GM18502 (cell line): ENCODE data around the gene SLC22A23.

ENCODE experiments used
- ATAC-seq: cut with Tn5 transposase; IDR thresholded peaks from one replicate; pipeline ENCODE4 v1.9.1; 2021; ENCODE audit warnings: mild to moderate bottlenecking; ENCODE audit not compliant: unreplicated experiment, poor library complexity

Gene SLC22A23

DNA sequence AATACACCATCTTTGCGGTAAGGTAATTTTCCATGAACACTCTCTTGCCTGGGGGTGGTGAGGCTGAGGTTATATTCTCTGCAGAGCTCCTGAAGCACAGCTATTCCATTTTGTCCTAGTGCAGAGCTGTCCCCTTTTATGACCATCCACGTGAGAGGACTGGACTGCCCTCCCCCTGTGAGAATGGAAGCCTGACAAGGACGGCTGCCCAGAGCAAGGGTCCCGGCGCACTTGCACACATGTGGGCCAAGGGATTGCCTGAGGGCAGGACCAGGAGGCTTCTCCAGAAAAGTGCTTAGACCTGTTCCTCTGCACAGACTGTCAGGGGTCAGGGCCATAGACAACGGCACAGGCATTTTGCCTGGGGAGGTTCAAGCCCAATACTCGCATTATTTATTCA lies 48.2 kb downstream of the SLC22A23 start:
- no peak for ATAC-seq

DNA sequence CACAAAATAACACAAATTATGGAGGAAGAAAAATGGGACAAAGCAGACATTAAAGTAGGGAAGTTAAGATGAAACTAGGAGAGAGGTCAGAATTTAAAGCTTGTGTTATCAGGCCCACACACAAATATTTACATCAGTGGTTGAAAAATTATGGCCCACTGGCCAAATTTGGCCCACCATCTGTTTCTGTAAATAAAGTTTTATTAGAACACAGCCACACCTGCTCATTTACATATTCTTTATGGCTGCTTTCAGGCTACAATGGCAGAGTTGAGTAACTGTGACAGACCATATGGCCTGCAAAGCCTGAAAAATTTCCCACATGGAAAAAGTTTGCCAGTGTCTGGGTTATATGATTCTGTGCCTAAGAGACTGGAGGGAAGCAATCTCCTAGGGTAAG lies 49.0 kb downstream of the SLC22A23 start:
- ATAC-seq: no peak

DNA sequence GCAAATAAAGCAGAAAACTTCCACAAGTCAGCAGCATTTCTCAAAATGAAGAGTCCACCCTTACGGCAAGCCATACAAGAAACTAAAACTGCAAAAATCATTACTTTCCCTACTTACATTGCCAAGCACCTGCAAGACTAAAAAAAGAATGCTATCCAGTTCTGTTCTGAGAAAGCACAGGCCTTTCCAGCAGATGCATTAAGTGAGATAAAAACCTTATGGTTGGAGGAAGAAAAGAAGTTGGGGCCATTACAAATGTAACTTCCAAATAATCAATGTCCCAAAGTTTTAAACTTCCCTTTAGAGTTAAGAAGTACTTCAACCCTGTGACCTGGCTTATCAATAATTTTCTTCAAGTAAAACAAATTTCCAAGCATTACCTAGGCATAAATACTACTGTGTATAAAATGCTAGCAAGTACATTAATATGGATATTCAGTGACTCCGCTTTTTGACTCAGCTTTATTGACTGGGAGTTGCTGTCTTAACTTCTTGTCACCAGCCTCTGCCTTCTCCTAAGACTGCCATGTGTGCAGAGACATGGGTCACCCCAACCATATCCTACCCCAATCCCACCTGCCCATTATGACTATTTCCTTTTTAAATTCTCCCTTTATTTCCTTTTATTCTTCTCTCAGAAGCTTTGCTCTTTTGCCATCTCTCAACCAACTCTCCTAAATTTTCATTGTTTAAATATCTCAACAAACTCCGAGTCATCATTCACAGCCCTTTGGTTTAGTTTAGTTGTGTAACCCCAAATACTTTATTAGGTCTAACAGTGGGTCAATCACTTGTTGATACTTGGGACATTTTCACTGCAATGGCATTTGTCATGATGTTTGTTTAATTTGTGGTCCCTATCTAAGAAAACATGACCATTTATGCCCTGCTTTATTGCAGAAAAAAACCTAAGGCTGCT lies 49.7 kb downstream of the SLC22A23 start:
- no peak for ATAC-seq

DNA sequence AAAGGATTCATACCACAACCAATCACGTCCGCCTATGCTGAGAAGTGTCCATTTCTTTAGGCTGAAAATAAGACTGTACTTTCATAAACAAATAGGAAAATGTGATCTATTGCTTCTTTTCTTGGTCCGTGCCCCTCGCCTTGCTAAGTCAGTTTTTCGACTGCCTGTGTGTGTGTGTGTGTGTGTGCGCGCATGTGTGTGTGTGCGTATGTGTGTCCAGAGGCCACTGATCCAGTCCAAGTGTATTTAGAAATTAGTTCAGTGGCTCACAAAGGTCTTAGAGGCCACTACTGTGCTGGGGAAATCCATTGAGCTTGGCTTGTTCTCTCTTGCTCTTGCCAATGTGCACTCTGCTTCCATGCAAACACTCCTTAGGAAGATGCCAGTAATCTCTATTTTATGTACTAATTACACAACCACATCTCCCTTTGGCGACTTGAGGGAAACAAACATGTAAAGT lies 50.5 kb downstream of the SLC22A23 start:
- no peak for ATAC-seq

DNA sequence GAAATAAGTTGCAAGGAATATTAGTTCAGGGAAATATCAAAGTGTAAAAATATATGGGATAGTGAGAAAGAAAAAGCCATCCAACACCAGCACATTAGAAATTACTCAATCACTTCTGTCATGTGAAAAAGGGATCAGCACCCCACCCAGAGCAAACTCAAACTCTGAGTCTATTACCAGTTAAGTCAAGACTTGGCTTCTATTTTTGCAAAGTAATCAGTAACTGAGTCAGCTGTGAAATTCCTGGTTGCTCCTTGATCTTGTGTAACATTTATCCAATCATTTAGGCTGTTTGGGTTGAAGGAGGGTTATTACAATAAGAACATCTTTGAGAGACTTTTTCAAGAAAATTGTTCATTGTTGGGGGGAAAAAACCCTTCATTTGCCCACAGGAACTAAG lies 51.2 kb downstream of the SLC22A23 start:
- no peak for ATAC-seq

DNA sequence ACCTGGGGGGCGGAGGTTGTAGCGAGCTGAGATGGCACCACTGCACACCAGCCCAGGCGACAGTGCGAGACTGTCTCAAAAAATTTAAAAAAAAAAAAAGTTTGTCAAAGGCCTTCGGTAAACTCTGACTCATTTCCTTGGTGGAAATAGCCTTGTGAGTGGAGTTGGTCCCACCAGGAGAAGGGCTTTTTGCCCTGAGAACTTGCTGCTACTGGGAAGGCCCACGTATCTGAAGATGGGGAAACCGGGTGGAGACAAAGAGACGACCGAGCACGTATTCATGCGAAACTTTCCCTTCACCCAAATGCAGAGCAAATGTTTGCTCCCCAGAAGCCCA lies 51.7 kb downstream of the SLC22A23 start:
- no peak for ATAC-seq

DNA sequence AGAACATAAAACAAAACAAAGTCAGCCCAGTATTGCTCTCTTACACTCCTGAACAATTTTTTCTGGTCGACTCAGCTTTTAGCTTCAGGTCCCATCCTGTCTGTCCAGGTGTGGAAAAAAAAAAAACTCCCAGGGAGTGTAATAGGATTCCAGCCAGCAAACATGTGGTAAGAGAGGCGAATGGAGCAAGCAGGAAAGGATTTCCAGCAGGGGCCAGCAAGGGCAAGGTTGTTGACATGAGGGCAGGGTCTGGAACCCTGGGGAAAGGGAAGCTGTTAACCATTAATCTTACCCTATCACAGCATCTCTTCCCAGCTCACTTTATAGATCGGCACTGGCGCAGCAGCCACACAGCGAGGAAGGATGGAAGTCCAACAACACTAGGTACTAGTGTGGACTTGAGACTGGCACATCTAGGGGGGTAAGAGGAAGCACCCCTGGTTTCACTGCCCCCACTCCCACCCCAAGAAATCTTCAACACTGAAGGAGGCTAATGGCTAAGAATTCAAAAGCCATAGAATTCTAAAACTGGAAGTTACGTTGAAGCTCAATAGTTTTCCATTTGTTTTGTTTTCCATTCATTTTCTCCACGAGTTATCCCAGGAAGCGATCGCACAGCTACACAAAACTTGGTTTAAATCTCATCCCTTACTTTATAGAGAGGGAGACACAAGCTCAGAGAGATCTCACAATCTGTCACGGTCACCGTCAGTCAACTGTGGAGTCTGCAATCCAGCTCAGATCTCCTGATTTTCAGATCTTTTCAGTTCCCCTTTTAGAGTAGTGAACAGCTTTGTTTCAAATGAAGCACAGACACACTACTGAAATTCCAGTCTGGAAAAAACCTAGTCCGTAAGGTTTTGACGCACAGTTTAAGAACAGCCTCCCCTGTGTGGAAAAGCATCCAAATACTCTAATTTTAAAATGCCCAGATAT lies 53.3 kb downstream of the SLC22A23 start:
- ATAC-seq: no peak

DNA sequence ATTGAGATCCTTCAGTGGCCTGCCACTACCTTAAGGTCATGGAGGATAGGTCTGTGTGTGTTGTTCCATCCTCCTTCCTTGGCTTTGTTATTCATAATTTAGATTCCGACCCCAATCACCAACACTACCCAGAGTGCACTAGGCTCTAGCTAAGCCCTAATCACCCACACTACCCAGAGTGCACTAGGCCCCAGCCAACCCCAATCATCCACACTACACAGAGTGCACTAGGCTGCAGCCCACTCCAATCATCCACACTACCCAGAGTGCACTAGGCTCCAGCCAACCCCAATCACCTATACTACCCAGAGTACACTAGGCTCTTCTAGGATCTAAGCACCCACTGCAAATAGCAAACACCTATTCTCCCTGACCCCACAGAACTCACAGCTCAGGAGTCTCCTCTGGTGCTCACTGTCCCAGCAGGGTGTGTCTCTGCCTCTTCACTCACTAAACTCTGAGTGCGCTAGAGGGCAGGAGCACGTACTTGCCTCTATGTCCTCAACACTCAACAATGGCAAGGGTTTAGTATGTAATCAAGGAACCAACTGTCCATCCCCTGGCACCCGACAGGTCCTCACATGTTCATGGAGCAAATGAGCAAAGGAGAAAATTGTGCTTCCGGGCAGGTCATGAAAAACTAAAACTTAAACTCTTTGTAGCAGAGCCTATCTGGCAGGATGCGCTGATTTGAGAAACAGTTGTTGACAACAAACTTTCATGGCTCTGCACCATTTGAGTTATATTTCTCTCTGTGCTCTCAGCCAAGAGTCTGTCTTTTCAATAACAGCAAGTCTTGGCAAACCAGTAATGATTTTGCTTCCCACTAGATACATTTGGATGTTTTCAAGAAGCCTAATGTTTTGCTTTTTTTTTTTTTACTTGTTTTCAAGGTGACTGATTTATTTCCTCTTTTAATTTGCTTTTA lies 54.3 kb downstream of the SLC22A23 start:
- no peak for ATAC-seq

DNA sequence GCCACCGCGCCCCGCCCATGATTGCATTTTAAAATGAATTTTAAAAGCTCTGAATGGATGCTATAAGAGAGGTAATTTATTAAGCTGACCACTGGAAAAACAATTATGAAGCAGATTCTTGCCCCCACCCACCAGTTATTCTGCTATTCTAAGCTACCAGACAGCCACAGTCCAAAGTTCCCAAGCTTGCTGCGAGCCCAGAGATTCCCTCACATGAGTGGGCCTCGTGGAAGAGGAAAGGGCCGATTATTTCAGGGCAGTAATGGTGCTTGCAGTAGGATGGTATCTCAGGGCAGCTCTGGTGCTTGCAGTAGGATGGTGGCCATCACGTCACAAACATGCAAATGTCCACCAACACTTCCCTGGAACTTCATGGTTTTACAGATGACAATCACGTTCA lies 56.7 kb downstream of the SLC22A23 start:
- ATAC-seq: no peak

DNA sequence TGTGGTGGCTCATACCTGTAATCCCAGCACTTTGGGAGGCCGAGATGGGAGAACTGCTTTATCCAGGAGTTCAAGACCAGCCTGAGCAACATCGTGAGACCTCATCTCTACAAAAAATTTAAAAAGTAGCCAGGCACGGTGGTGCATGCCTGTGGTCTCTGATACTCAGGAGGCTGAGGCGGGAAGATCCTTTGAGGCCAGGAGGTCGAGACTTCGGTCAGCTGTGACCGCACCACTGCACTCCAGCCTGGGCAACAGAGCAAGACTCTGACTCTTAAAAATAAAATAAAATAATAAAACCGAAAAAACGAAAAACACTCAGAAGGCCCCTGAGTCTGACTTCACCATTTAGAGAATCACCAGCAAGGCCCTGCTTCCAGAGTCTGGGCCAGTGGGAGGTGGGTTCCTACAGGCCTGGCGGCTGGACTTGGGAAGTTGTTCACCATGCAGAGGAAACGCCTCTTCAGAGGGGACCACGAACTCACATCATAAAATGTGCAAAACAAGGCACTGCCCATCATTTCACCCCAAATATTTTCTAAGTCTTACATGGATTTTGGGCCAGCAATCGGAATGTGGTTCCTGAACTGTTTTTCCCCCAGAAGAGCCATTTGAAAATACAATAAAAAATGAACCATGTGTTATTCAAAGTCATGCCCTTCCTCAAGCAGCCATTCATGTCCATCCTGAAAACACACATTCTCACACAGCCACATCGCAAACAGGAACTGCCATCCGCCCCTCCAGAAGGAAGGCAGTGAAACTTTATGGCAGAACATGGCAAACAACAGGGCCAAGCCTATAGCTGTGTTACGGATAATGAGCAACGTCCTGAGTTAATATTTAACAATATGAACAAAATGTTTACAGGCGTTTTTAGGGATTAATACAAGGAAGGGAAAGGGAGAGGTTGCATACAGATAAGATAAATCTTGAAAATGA lies 57.8 kb downstream of the SLC22A23 start:
- ATAC-seq: no peak

DNA sequence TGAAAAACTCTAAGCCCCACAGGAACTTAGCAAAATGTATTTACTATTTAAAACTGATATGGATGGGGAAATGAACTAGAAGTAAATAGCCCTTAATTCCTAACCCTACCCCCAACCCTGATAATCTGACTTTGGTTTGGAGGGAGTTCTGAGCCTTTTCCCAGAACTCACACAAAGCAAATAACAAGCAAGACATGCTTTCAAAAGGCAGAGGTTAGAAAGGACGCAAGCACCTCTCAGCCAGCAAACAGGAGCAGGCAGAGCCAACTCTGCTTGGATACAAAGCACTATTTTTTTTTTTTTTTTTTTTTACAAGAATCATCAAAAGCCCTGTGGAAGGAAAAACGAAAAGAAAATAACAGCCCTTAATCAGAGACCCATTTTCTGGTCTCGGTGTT lies 58.7 kb downstream of the SLC22A23 start:
- ATAC-seq: no peak

DNA sequence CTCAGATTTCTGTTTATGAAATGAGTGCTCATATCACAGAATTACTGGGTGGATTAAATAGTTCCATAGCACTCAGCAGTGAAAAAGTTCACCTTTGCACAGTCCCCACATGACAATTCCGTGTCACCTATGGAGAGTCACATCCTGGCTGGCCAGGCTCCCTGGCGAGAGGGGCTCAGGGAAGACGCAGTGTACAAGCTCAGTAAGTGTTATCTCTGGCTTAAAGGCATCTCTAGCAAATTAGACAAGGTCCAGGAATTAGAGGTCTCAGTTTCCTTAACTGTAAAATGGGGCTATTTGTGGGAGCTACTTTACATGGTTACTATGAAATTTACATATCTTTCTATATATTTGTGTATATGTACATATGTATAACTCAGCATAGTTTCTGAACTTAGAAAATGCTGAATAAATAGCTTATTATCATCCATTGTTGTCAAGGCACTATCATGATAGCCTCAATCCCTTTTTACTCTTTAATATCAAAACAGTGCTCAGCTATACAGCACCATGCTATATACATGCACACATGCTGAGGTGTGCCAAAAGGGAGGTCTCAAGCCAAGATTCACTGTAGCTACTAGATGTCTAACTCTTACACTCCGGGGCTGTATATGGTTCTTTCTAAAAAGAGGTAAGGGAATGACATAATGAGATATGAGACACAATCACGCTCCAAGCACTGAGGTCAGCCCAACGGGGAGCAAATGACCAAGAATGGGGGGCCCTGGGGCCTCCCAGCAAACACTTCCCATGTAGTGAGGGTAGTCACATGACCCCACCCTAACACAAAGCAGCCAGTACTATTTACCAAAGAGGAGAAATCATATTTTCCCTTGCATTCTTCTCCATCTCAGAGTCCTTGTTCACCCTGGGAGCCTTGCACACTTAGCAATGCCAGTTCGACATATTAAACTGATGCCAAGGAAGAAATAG lies 59.4 kb downstream of the SLC22A23 start:
- ATAC-seq: no peak

DNA sequence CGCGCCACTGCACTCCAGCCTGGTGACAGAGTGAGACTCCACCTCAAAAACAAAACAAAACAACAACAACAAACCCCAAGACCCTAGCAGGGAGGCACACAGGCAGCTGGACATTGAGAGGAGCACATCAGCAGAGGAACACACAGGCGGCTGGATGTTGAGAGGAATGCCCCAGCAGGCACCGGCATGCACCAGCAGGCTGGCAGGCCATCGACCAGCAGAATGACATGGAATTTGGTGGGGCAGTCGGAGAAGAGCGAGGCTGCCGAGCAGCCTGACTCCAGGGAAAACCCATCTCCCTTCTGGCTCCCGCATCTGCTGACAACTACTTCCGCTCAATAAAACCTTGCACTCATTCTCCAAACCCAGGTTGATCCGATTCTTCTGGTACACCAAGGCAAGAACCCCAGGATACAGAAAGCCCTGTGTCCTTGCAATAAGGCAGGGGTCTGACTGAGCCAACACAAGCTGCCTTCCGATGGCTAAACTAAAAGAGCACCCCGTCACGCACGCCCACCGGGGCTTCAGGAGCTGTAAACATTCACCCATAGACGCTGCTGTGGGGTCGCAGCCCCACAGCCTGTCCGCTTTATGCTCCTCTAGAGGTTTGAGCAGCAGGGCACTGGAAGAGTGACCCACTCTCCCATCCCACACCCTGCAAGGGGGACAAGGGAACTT lies 60.2 kb downstream of the SLC22A23 start:
- ATAC-seq: no peak

DNA sequence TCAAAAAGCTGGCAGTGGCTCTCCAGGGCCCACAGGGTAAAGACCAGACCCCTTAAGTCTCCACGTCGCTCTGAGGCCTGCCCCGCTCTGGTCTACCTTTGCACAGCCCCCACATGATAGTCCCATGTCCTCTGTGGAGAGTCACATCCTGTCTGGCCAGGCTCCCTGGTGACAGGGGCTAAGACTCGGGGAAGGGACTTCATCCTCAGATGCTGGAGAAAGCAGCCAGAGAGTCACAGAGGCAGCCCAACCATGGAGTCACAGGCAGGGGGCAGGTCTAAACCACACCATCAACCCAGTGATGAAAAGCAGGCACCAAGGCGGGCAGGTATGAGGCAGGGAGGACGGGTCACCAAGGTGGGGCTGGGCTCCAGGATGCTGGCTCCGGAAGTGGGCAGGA lies 62.2 kb downstream of the SLC22A23 start:
- no peak for ATAC-seq

DNA sequence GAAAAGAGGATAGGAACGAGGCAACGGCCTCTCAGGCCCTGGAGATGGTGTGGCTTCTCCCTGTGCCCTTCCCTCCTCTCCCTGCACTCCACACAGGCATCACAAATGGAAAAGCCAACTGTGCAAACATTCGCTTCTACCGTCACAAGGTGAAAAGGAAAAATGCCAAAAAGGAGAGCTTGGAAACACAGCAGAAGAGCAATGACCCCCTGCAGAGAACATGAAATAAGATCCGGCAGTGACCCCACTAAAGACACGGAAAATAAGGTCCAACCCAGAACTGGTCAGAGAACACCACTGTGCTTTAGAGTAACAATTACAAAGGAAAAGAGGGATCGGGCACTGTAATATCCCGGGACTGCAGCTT lies 63.0 kb downstream of the SLC22A23 start:
- ATAC-seq: no peak

DNA sequence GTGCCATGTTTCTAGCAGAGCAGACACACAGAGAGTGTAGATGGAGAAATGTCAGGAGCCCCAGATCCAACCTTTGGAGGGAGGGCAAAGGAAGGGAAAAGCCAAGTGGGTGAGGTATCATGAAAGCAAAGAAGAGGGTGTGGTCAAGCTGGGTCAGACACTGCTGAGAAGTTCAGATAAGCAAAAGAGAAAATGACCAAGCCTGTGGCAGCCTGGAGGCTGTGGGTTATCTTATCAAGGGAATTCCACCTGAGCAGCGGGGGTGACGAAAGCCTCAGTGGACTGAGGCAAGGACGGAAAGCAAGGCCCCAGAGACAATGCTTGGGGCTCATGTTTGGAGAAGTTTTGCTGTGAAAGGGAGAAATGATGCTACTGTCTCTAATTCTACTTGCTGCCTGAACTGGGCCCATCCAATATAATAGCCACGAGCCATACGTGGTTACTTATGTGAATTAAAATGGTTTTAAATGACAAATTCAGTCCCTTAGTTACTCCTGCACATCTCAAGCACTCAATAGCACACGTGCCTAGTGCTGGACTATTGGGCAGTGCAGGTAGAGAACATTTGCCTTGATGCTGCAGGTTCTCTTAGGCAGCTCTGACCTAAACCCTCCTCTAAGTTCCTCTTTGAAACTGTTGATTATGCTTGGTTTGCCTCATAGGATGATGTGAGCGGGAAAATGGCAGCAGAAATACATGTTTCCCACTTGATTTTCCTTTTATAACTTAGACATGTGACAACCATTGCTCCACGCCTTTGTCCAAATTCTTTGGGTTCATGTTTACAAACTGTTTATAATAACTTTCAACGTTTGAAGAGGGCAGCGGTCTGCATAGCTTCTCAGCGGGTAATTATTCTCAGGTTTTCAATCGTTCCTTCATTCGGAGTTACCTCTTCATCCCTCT lies 63.7 kb downstream of the SLC22A23 start:
- no peak for ATAC-seq
